ENCODE results near the gene RUNX2.

The RUNX2 gene

GRCh38 chr6:45685076-45685475, 356.9 kb downstream of the RUNX2 start:
- DNase-seq: no peak

GRCh38 chr6:45686841-45687569, 358.9 kb downstream of the RUNX2 start:
- DNase-seq: no peak

- DNase-seq: no peak
Observed at GRCh38 chr6:45687570-45687969, 359.4 kb downstream of the RUNX2 start.

- no peak for DNase-seq
Observed at GRCh38 chr6:45688180-45688579, 360.1 kb downstream of the RUNX2 start.

- no peak for DNase-seq
Observed at GRCh38 chr6:45689926-45690615, 361.9 kb downstream of the RUNX2 start.

GRCh38 chr6:45690846-45691245, 362.7 kb downstream of the RUNX2 start:
- DNase-seq: no peak

GRCh38 chr6:45691426-45691825, 363.3 kb downstream of the RUNX2 start:
- DNase-seq: no peak

- no peak for DNase-seq
Observed at GRCh38 chr6:45692021-45692420, 363.9 kb downstream of the RUNX2 start.

GRCh38 chr6:45696738-45697137, 368.6 kb downstream of the RUNX2 start:
- DNase-seq: no peak

GRCh38 chr6:45697605-45698004, 369.5 kb downstream of the RUNX2 start:
- peak; percentile 33 for DNase-seq

- DNase-seq: no peak
Observed at GRCh38 chr6:45698046-45698445, 369.9 kb downstream of the RUNX2 start.

- DNase-seq: peak; percentile 63
Observed at GRCh38 chr6:45699663-45700062, 371.5 kb downstream of the RUNX2 start.

- no peak for DNase-seq
Observed at GRCh38 chr6:45702849-45703739, 375.0 kb downstream of the RUNX2 start.

GRCh38 chr6:45704056-45704800, 376.1 kb downstream of the RUNX2 start:
- DNase-seq: no peak

GRCh38 chr6:45705137-45705855, 377.2 kb downstream of the RUNX2 start:
- DNase-seq: no peak

- no peak for DNase-seq
Observed at GRCh38 chr6:45706319-45706718, 378.2 kb downstream of the RUNX2 start.

GRCh38 chr6:45707176-45707575, 379.0 kb downstream of the RUNX2 start:
- no peak for DNase-seq

- peak; percentile 15 for DNase-seq
Observed at GRCh38 chr6:45709781-45710220, 381.7 kb downstream of the RUNX2 start.

GRCh38 chr6:45710304-45710821, 382.2 kb downstream of the RUNX2 start:
- DNase-seq: peak; percentile 74

GRCh38 chr6:45712076-45712475, 383.9 kb downstream of the RUNX2 start:
- DNase-seq: no peak

GRCh38 chr6:45712786-45713185, 384.7 kb downstream of the RUNX2 start:
- DNase-seq: peak; percentile 32
